HG03064 (cell line): ENCODE results near the gene MCU.
"Not testable (repeated sequence)": the region's sequence is repeated elsewhere in the genome, so short reads cannot be mapped to it uniquely, and the experiment has no call there.

Experiments used
- ATAC-seq: cut with Tn5 transposase; IDR thresholded peaks from one replicate; pipeline ENCODE4 v1.9.1; 2021; ENCODE audit warnings: low read depth; ENCODE audit not compliant: unreplicated experiment

Gene MCU

DNA sequence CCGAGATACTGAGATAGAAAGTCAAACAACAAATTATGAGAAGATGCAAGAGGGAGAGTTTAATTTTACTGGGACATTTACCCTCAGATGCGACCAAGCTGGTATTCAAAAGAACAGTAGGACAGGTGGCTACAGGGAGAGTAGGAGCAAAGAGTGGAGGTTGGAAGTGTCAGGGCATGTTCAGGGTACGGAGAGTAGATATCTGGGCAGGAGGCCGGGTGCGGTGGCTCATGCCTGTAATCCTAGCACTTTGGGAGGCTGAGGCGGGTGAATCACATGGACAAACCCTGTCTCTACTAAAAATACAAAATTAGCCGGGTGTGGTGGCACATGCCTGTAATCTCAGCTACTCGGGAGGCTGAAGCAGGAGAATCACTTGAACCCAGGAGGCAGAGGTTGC, 5.5 kb upstream of the MCU start:
- not testable (repeated sequence) for ATAC-seq

DNA sequence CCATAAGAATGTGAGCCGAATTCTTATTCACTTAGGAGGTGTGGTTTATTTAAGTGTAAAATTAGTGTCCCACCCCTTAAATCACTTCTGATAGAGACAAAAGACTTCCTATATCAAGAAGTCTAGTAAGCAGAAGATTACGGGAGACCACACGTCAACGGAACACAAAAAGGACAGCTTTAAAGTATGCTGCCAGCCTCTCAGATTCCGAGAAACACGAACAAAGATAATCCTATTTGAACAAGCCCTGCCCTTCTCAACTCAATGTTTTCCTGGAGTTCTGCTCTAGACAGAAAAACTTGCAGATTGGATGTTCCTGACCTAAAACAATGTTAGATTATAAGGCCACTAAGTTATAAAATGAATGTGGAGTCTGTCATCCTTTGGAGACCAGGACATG, 4.9 kb upstream of the MCU start:
- ATAC-seq: no peak

DNA sequence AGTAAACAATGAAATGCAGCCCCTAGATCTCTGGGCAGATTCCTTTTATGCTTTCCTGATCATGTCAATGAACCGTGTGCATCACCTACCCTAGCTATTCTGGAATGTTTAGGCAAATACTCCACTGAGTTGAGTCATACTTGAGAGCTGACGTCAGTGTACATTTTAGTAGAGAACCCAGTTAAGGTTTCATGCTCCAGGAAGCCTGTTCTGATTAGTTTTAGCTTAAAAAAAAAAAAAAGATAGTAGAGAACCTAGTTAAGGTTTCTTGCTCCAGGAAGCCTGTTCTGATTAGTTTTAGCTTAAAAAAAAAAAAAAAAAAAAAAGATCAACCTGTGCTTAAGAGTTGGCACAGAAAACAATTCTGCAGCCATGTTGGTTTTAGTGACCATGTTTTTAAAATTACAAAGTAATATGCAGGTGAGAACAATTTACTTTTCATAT, 3.7 kb upstream of the MCU start:
- ATAC-seq: no peak

DNA sequence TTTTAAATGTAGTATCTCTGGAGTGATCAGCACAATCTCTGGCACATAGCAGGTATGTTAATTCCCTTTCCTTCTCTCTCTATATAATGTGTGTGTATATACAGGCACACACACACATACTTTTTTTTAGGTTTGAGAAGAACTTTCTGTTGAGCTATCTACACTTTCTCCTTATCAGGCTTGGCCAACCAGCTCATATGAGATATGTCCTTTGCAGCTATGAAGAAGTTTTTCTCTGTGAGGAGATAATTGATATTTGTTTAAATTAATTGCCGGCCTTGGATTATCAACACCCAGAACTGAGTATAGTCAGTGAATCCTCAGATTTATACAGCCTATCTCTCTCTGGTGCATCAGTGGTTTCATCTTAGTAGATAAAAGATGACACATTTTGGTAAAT, 2.3 kb upstream of the MCU start:
- ATAC-seq: no peak

DNA sequence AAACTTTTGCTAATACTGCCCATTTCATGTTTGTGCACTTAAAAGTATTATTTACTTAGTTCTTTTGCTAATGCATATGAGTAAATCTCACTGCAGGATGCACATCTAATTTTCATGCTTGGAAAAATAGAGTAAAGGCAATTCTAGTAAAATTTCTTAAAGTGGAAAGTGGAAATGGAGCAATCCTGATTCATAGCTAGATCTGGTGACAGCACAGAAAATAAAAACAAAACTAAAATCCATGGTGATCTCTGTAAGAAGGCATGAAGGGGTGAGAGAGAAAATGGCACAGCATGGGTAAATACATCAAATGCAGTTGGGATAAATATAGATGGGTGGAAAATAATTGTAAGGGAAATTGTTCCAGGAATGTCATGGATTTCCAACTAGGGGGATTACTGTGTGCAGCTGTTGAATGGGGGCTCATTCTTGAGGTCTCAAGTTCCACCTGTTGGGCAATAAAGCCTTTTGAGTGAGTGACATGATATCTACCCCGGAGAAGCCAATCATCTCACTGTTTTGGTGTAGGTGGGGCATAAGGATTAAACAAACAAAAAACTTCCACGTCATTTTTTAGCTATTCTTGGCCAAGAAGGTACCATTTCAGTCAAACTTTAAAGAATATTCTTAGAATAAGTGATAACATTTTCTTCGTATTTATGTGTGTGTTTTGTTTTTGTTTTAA, 1.7 kb upstream of the MCU start:
- no peak for ATAC-seq

DNA sequence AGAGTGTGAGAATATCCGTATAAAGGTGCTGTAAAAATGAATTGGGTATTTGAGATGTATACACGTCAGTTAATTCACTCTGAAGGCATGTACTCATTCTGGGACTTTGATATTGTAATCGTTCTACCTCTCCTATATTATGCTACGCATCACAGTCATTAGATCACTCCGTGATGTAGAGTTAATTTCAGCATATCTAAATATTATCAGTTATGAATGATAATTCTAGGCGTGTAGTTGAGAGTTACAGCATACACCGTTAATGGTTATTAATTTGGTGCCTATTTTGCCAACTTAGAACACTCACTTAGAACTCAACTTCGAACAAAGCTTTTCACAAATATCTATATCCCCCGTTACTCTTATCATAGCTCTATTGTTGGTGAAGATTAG, 477 bp upstream of the MCU start:
- no peak for ATAC-seq

DNA sequence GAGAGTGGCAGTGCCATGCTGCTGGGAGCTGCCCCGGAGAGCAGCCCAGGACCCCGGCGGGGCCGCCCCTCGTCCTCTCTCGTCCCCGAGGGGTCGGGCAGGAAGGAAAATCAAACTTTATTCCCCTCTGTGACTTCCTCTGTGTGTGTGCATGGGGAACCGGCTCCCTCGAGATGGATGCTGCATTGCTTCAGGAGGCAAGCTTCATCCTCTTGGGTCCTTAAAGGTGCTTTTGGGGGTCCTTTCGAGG, 726 bp downstream of the MCU start:
- ATAC-seq: peak; percentile 15

DNA sequence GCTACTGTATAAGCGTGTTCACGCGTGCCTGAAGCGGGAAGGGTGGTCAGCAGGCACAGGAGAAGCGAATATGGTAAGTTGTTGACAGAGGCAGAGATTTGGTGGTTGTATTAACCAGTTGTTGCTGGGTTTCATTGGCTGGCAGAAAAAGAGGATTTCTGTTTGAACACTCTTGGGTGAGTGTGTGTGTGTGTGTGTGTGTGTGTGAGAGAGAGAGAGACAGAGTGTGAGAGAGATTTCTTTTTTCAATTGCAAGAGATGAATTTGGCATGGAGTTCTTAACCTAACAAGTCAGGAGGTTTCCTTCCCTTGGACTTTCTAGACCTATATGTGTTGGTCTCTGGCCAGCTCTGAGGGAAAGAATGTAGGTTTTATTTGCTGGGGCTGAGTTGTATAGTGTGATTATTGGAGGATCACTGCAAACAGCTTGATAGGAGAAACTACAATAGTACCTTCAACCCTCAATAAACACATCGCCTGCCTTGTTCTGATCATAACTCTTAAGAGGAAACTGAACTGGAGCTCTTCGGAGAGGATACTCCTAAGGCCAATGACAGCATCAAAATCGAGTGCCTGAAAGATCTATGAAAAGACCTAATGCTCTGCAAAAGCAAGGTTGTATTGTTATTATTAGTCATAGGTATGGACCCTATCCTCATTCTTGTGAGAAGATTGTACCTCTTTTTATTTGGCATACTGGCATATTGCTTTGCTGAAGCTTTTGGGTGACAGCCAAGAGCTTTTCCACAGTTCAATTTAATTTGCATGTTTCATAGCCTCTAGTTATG, 1.2 kb downstream of the MCU start:
- ATAC-seq: no peak

DNA sequence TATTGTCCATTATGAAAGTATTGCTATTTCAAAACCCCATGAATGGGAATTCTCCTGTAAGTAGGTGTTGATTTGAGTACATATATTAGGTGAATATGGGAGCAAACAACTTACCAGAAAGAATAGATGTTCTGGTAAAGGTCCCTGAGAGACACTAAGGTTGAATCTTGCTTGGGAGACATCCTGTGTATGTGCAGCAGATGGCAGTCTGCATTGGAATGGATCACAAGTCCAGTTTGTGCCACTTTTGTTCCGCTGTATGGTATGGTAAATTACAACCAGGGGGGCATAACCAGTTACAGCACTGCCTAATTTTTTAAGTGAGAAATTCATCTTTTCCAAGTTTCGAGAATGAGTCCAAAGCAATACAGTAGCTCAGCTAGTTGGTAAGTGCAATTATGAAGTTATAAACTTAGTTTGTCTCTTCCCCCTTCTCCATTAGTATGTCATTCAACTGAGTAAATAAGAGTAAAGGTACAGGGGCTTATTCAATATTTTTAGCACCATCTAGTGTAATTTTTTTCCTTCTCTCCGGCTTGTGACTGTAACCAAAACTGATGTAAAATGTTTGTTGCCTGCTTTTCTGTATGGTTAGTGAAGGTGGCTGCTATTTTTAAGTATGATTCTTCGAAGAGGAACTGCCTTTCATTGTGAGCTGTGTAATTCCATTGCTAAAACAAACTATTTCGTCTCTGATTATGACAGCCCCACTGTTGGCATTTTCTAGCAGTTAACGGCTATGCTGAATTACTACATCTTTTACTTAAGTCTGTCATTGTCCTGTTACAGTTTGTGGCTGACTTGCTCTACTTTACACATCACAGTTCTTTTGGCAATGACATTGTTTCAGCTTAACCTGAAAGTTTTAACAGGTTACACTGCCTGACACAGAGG, 2.8 kb downstream of the MCU start:
- no peak for ATAC-seq

DNA sequence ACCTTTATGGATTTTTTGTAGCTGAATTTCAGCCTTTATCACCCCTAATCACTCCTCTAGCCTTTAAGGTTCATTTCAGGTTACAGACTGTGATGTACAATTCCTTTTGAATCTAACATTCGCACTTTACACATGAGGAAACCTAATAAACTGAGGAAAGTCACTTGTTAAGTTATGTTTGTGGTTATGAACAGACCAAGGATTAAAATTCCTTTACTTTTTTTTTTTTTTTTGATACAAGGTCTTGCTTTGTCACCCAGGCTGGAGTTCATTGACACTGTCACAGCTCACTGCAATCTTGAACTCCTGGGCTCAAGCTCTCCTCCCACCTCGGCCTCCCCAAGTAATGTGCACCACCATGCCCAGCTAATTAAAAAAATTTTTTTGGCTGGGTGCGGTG, 3.6 kb downstream of the MCU start:
- ATAC-seq: no peak

DNA sequence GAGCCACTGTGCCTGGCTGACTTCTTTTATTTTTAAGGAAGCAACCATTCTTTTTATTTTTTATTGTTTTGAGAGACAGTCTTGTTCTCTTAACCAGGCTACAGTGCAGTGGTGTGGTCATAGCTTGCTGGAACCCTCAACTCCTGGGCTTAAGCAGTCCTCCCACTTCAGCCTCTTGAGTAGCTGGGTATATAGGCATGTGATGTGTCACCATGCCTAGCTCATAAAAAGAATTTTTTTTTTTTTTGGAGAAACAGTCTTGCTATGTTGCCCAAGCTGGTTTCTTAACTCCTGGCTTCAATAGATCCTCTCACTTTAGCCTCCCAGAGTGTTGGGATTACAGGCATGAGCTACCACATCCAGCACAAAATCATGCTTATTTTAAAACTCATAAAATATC, 5.8 kb downstream of the MCU start:
- ATAC-seq: no peak

DNA sequence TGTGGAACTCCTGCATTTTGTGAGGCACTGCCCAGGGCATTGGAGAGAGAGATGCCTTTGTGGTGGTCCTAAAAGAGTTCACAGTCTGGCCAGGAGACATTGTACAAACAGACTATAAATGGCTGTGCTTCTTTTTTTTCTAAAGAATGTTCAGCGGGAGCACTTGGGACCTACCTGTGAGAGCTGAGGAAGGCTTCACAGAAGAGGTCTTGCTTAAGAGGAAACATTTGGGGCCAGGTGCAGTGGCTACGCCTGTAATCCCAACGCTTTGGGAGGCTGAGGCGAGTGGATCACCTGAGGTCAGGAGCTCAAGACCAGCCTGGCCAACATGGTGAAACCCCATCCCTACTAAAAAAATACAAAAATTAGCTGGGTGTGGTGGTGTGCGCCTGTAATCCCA, 10.5 kb downstream of the MCU start:
- ATAC-seq: not testable (repeated sequence)

DNA sequence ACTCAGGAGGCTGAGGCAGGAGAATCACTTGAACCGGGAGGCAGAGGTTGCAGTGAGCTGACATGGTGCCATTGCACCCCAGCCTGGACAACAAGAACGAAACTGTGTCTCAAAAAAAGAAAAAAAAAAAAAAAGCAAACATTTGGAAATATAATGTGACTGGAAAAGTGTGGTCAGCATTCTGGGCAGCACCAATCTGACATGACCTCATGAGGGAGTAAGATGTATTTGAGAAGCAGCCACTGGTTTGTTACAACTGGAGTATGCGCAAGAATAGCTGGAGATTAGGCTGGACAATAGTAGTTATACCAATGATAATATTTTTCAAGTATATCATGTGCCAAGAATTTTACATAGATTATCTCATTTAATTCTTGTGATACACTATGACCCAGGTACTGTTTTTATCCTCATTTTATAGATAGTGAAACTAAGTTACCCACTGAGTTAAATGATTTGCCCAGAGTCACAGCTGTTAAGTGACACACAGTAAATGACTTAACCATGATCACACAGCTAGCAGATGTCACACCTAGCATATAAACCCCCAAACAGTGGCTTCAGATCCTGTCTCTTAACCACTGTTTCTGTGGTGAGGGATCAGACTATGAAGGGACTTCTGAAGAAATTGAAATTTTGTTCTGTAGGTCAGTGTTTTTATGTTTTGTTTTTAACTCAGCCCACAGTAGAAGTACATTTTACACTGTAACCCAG, 11.1 kb downstream of the MCU start:
- no peak for ATAC-seq

DNA sequence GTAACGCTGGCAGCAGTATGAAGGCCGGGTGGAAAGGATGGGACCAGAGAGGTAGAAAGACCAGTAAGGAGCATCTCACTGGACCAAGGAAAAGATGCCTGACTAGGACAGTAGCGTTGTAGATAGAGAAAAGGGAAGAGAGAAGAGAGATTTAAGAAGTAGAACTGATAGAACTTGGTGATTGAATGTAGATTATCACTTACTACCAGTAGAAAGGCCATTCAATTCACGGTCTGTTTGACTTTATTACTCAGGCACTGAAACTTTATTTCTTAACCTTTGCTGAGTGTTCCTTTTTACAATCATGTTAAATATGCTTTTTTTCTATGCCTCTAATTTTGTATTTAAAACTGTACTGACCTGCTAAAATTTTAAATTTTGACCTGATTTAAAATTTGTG, 12.2 kb downstream of the MCU start:
- no peak for ATAC-seq

DNA sequence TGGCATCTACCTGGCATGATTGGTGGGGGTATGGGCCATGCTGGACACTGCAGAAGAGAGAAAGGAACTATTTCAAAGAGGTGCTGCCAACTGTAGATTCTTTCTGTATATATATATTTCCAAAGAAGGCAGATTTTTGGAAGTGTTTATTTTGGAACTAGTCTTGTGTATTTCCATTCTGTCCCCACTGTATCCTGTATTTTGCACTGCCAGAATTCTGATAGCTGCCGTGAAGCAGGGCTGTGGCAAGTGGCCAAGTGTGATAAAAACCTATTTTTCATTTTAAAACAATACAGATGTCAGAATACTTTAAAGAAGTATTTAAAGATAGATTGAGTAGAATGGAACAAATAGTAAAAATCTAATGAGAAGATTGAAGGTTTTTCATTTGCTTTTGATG, 17.1 kb downstream of the MCU start:
- ATAC-seq: no peak

DNA sequence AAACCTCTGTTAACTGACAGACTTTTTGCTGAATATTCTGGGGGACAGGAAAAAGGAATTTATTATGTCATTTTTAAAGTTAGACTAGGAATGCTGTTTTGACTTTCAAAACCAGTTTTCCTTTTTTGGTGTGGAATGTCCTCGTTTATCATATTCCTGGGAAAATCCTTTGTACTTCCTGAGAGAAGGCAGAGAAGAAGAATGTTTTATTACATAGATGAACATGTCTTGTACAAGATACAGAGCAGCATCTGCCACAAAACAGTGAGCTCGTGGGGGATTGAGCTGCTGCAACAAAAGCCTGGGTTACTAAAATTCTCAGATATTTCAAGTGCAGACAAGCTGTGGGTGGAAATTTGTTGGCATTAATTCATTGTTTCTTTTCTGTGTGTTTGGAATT, 20.2 kb downstream of the MCU start:
- ATAC-seq: no peak

DNA sequence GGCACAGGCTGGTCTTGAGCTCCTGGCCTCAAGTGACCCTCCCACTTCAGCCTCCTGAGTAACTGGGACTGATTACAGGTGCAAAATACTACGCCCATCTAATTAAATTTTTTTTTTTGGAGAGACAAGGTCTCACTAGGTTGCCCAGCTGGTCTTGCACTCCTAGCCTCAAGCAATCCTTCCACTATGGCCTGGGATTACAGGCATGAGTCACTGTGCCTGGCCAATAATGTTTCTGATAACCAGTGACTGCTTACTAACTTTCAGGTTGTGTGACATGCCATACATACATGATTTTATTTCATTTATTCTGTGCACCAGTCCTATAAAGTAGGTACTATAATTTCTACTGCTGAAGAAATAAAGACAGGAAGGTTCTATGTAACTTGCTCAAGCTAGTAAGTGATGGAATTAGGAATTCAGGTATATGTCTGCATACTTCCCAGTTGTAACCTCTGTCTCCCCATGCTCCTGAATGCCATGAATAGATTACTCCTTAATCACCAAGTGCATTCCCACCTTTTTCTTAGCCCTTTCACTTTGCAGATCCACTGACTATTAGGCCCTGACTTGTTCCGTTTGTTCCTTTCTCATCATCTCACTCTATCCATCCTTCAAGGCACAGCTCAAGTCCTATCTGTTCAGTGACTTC, 28.1 kb downstream of the MCU start:
- no peak for ATAC-seq

DNA sequence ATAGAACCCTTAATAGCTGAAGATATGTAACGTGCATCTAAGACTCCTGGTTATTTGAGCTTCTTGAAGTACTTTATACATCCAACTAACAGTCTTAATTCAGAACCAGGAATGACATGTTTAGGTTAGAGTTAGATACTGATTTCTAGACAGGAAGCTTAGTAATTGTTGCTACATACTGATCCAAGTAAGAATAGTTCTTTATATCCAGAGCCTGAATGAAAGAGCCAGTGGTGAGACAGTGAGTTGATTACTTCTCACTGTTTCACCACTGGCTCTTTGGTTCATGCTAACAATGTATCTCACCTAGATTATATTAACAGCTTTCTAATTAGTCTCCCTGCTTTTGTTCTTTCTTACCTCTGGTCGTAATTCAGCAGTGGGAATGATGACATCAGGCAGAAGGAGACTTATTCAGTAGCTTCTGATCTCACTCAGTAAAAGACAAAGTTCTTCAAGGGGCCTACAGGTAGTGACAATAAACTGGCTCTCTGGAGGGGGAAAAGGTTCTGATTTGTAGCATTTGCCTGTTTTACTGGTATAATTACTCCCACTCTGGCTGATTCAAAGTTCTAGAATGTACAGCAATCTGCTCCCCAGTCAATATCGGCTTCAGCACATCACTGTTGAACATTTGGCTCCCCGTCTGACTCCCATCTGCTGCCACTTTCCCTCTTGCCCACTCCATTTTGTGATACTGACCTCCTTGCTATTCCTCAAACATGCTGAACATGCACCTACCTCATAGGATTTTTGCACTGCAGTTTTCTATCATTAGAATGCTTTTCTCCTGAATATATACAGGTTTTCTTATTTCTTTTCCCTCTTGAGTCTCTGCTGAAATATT, 29.1 kb downstream of the MCU start:
- ATAC-seq: no peak

DNA sequence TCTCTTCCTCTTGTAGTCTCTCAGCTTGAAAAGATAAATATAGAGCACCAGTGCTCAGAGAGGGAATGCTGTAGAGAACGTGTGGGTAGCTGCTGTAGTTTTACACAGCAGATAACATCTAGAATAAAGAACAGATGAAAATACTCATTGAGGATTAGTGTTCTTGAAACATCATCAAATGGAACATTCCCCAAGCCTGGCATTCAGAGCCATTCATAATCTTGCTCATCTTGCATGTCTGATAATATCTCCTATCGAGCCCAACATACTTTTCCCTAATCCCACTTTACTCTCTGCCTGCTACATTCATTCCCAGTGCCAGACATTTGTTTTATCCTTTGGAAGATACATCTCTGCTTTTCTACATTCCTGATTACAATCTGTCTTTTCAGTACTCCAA, 35.2 kb downstream of the MCU start:
- no peak for ATAC-seq

DNA sequence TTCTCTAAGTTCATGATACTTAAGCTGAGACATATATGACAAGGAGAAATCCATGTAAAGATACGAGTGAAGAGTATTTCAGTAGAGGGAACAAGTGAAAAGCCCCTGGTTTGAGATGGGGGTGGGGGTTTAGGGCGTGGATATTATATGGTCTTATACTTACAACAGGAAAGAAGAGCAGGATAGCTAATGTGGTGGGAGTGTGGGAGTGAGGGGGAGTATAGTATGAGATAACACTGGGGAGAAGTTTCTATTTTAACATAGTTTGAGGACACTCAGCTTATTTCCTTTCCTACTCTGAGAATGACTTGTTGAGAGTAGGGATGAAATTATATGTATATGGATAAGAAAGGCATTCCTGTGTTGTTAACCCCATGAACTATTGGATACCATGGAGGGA, 36.5 kb downstream of the MCU start:
- no peak for ATAC-seq
